NCI-H226 (cell line): ENCODE results near the gene NR5A2.

ENCODE experiments used
- DNase-seq: peaks from one replicate; pipeline ENCODE4 v3.0.0-alpha.2; 2015

NR5A2 gene

DNA sequence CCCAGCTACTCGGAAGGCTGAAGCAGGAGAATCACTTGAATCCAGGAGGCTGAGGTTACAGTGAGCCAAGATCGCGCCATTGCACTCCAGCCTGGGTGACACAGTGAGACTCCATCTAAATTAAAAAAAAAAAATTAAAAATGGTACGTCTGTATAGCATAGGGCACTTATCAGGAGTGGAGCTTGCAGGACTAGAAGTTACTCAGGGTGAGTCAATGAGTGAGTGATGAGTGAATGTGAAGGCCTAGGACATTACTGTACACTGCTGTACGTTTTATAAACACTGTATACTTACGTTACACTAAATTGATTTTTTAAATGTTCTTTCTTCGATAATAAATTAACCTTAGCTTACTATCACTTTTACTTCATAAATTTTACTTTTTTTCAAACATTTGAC lies 183.6 kb downstream of the NR5A2 start:
- peak; percentile 72 for DNase-seq

DNA sequence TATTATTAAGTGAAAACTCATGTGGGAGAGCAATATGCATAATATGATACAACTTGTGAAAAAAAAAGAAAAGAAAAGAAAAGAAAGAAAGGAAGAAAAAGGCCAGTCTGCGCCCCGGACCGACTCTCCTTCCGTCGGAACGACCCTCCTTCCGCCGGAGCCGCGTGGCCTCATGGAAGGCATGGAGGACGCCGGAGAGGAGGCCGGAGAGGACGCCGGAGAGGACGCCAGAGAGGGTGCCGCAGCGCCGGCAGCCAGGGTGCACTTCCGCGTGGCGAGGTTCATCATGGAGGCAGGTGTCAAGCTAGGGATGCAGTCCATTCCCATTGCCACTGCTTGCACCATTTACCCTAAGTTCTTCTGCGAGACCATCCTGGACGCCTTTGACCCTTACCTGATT lies 185.9 kb downstream of the NR5A2 start:
- no peak for DNase-seq

DNA sequence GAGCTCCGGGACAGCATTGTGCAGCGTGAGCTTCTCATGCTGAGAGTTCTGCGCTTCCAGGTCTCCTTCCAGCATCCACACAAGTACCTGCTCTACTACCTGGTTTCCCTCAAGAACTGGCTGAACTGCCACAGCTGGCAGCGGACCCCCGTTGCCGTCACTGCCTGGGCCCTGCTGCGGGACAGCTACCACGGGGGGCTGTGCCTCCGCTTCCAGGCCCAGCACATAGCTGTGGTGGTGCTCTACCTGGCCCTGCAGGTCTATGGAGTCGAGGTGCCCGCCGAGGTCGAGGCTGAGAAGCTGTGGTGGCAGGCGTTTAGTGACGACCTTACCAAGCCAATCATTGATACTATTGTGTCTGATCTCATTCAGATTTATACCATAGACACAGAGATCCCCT lies 186.4 kb downstream of the NR5A2 start:
- DNase-seq: no peak

DNA sequence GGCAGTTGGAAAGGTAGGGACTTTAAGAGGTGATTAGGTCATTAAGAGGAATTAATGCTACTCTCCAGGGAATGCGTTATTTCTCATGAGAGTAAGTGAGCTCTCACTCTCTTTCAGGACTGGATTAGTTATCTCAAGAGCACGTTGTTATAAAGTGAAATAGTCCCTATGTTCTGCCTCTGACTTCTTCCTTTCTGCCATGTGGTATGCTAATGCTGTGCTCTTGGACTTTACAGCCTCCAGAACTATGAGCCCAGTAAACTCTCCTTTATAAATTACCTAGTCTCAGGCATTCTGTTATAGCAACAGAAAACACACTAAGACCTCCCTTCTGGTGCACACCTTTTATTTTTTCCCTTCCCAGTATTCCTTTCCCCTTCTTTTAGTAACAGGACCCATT lies 187.8 kb downstream of the NR5A2 start:
- no peak for DNase-seq

DNA sequence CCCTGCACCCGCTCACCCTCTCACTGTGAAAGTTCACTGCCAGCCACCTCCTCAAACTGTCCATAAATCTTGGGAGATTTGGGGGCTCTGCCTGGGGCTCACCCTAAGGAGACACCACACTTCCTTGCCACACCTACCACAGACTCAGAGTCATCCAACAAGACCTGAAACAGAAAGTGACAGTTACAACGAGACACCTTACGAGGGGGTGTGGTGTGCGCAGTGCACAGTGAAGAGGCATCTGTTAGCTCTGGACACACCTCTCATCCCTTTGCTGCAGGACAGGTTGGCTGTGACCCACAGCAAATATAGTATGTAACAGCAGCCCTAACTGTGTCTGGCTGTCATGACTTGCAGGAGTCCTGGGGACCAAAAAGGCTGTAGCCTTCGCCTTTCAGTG lies 190.2 kb downstream of the NR5A2 start:
- no peak for DNase-seq

DNA sequence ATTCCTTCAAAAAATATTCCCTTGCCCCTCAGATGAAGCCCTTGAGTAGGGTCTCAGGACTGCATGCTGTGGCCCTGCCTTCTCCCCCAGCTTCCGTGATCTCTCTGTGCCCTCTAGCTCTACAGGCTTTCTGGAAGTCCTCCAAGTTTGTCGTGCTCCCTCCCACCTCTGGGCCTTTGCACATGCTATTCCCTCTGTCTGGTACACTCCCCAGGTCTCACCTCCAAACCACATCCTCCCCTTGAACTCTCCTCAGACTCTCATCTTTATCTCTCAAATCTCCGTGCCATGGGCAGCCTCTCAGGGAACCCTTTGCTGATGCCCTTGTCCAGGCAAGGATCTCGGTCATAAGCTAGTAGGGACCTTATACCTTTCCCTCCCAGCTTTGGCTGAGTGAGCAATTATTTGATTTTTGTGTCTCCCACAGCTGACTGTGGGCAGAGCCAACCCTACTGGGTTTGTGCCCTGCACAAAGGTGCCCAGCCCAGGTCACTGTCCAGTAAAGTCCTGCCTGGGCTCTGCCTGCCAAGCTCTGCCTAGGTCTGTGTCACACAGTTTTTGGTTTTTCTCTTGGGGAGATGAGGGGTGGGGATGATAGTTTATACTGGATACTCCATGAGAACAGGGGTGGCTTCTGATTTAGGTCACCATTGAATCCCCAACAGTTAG lies 194.2 kb downstream of the NR5A2 start:
- DNase-seq: no peak

DNA sequence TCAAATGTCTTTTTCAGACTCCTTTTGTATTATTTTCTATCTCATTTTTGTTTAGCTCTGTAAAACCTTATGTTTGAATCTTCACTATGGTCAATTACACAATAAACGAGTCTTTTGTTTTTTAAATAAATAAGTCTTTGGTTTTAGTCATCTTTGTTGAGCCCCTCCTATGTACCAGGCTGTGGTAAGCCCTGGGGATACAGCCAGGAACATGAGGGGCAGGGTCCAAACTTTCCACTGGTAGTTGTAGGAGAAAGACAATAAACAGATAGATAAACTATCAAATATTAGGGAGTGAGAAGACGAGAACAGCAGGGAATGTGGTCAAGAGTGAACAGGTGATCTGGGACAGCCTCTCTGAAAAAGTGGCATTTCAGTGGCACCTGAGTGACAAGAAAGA lies 195.7 kb downstream of the NR5A2 start:
- no peak for DNase-seq

DNA sequence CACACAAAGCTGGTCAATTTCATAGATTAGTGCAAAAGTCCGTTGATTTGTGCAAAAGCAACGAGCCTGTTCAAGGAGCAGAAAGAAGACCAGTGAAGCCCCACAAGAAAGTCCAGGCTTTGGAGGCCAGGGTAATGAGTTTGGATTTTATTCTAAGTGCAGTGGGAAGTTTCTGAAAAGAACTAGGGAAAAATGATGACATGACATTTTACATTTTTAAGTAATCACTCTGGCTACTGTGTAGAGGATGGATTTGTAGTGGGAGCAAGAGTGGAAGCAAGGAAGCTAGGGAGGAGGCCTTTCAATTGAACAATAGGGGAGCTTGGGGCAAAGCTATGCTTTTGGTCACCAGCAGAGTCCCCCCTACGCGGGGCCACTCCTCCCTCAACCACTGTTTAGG lies 196.1 kb downstream of the NR5A2 start:
- no peak for DNase-seq

DNA sequence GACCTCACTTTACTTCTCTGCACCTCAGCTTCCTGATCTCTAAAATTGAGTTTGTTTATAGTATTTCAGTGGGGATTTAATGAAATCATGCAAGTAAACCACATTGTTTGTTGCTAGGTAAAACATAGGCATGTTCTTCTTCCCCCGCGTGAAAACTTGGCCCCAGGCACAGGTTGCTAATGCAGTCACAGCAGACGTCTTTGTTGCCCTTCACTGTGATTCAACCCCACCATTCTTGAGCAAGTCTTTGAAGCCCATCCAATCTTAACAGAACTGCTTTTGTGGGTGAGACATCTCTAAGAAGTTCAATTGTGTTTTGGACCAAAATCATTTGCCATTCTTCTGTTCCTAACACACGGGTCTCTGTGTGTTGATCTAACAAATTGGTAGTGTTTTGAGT lies 196.8 kb downstream of the NR5A2 start:
- peak; percentile 35 for DNase-seq

DNA sequence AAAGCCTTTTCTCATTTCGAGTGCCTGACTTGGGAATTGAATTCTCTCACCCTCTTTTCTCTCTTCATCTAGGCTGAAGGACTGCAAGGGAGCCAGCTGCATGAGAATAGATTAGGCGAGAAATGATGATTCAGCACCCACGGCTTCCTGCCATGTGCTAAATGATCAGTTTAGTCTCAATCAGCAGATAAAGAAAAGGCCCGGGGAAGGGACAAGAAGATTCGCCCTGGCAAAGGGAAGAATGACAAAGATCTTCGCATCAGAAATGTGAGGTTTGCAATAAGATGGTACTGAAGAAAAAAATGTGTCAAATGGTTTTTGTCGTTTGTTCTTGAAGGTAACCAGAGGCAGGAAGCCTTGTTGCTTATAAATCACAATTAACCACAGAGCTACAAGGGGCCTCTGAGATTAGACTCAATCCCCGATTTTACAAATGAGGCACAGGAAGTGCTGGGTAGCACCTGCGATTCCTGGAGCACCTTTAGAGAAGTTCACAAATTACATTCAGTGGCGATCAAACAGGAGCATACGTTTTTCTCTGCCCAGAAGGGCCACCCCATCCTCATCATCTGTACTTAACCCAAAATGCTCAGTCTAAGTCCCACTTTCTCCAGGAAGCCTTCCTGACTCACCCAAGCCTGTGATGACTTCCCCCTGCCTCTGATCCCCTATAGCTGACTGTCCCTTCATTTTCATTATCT lies 198.9 kb downstream of the NR5A2 start:
- DNase-seq: no peak

DNA sequence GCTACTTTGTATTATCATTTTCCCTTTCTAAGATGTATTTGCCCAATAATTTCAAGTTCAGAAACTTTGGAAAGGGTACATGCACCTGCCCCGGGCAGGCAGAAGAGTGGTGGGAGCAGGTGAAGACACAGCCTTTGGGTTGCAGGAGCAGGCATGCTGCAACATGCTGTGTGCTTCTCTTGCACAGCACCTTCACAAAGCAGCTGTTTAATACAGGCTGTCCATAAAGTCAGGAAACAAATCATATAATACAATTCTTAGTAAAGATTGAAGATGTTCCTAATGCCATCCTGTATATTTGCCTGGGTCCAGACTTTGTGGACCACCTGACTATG lies 199.4 kb downstream of the NR5A2 start:
- no peak for DNase-seq
